HG03045 (cell line): ENCODE data around the gene ENTR1.

Experiments used
- ATAC-seq: cut with Tn5 transposase; IDR thresholded peaks from one replicate; pipeline ENCODE4 v1.9.1; 2021; ENCODE audit warnings: mild to moderate bottlenecking, moderate library complexity; ENCODE audit not compliant: unreplicated experiment

The ENTR1 gene, protein sequence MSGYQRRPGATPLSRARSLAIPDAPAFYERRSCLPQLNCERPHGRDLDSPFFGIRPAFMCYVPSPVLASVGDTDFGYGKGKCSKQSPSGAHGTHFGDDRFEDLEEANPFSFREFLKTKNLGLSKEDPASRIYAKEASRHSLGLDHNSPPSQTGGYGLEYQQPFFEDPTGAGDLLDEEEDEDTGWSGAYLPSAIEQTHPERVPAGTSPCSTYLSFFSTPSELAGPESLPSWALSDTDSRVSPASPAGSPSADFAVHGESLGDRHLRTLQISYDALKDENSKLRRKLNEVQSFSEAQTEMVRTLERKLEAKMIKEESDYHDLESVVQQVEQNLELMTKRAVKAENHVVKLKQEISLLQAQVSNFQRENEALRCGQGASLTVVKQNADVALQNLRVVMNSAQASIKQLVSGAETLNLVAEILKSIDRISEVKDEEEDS

DNA sequence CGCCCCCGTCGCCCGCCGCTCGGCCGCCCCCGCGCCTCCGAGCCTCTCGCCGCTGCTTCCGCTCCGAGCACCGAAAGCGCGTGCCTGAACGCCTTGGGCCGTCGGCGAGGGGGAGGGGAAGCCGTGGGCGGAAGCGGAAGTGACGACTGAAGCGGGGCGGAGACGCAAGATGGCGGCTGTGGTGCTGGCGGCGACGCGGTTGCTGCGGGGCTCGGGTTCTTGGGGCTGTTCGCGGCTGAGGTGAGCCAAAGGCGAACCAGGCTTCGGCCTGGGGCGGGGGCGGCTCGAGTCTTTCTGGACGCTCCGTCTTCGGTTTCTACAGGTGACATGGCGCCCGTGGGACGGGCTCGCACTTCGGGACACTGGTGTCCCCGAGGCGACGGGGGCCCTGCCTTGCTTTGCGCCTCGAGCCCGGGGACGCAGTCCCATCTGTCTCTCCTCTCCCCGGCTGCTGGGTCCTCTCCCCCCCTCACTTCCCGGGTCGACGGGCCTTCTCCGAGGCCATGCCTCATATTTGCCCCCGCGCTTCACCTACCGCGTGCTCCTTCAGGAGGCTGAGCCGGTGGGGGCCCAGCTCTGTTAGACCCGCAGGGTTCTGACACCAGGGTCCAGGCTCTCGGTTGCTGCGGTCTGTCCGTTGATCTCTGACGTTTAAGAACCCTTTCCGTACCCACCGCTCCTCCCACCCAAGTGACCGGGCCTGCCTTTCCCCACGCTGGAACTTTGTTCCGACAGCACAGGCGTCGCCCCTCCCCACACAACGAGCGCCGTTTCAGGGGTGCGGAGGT lies at the start of gene ENTR1, which contains the start of gene PMPCA:
TSS of gene ENTR1 (minus strand) at position 115 of the 788 bp plus-strand sequence. CDS start 217 bp downstream, outside the sequence.
TSS of gene PMPCA (plus strand) at position 159 of the 788 bp plus-strand sequence. CDS start at position 170, 11 bp downstream.
- peak; percentile 79 for ATAC-seq

DNA sequence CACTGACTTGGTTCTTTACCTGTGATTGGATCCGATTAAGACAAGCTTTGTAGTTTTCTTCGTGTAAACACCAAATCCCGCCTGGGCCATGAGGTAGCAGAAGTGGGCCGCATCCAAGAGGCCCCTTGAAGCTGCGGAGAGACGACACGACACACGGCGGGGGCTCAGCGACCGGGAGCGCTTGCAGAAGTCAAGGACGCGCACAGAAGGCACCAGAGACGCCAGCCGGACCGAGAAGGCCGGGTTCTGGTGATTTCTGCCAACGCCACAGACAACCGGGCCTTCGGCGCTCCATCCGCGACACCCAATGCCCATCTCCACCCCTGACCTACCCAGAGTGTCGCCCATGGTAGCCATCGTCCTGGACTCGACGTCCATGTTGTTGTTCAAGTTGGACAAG lies 49.0 kb upstream of the ENTR1 start:
- ATAC-seq, result no peak

DNA sequence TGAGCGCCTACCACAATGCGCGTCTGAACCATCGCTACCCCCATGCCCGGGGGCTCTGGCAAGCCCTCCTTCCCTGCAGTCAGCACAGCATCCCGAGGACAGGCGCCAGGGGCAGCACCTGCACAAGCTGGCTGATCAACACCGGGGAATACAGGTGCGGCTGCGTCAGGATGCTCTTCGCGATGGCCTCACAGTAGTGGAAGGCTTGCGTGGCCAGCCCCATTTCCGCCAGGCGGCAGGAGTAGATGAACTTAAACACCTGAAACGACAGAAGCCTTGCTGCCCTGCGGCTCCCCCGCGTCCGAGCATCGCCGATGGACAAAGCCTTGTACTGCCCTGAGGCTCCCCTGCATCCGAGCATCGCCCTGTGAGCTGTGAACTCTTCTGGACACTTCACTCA lies 46.9 kb upstream of the ENTR1 start:
- ATAC-seq, result no peak

DNA sequence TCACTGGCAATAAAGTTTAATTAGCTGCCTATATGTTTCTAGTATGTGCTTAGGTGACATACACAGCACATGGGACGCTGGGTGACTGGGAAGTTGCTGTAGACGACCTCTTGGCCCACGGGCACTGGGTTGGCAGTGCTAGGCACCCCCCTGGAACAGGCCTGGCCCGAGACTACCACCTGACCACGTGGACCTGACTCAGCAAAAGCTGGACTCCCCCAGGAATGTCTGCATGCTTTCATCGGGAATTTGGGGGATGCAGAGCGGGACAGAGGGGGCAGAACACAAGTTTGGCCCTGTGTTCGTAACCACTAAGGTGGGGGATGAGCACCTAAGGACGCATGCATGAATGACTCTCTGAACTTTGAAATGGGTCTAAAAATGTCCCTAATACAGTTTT lies 45.8 kb upstream of the ENTR1 start:
- ATAC-seq, result no peak

DNA sequence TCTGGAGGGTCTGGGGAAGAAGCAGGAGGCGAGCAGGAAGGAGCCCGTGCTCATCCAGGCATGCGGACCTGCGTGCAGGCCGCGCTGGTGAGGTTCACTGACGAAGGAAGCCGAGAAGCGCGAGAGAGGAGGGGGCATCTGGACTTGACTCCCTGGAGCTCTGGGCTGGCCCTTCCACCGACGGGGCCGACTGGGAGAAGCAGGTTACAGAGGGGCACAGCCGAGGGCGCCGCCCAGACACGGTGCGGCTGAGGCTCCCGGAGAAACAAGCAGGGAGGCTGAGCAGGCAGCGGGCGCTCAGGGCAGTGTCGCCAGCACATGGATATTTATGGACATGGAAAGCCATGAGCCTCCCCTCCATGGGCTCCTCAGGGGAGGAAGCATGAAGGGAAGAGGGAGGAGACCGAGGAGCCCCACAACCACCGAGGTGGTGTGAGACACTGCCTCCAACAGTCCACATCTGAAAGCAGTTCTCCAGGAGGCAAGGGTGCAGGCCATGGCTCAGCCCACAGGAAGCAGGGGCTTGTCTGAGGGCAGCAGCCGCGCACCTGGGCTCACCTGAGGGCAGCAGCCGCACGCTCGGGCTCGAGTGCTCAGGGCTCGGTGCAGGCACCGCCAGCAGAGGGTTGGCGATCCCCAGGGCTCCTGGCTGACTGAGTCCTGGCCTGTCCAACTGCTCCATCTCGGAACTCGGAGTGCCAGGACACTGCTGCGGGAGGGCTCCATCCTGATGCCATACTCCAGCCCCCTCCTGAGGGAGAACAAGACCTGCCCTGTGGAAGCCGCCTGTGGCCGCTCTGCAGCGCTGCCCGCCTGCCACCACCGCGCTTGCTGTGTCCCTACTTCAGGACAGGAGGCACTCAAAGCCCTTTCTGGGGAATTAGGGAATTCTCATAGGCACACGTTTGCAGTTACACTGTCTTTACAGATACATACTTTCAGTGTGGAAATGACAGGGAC lies 44.9 kb upstream of the ENTR1 start:
- ATAC-seq, result no peak

DNA sequence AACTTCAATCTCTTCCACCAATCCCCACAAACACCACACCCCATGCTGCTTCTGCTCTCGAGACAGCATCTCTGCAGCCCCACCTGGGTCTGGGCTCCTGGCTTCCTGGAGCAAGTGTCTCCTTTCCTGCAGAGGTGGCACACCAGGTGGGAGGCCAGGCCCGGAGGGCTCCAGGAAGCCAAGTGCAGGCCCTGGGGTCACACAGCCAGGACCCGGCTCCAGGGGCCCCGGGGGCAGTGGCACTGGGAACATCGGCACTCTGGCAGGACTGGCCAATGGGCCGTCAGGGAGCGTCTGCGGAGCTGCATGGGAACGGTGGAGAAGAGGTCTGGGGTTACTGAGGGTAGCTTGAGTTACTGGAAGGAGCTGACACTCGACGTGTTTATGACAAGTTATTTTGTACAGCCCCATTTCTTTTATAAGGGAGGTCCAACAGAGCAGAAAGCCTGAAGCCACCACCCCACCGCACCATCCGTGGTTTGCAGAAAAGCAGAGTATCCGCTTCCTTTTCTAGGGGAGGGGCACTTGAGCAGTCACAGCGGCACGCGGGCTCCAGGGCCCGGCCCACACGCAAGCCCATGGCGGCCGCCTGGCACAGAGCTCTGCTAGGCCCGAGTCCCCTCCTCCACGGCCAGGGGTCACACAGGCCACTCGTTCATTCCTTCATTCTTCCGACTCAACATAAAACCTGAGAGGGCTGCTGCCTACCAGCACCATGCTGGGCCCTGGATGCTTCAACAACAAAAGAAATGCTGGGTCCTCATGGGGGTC lies 43.8 kb upstream of the ENTR1 start:
- no peak for ATAC-seq

DNA sequence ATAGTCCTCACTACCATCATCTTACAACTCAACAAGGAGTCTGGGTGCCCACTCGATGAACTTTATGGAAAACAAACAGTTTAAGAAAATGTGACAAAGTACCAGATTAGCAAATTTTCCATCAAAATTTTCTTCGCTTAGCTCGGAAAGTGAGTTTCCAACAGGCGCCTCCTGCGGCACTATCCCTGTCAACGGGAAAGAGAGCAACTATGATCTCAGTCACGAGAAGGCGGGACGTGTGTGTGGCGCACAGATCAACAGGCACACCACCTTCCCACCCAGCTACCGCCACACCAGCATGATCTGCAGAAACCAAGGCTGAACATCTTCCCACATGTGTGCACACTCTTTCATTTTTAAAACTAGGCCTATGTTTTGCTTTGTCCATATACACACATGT lies 42.9 kb upstream of the ENTR1 start:
- ATAC-seq, result no peak

DNA sequence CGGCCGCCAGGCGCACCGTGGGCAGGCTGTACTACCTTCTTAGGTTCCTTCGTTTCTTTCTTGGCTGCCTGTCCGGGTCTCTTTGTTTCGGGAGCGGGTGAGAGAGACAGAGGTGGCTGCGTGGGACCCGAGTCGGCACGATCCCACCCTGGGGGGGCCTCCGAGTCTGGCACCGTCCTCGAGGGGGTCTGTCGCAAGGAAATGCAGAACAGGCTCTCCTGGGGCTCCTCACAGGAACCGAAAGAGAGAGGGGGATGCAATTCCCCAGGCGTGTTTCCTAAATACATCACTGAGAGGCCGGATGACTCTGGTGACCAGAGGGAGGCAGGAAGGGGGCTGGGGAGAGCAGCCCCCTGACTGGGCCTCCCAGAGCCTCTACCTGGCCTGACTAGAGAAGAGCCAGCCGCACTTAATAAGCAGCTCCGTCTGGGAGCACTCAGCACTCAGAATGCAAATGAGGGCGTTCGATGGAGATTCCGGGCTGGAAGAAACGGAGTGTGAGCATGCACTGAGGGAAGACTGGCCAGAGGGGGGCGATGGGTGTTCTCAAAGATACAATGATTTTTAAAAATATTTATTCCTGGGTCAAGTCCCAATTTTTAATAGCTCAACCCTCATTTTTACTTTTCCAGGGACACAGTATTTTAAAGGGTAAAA lies 40.9 kb upstream of the ENTR1 start:
- no peak for ATAC-seq

DNA sequence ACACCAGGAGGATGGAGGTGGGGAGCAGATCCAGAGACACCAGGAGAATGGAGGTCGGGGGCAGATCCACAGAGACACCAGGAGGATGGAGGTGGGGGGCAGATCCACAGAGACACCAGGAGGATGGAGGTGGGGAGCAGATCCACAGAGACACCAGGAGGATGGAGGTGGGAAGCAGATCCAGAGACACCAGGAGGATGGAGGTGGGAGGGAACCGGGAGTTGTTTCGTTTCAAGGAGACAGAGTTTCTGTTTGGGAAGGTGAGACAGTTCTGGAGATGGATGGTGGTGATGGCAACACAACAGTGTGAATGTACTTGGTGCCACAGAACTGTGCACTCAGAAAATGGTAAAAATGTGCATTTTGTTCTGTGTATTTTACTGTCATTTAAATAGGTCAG lies 38.2 kb upstream of the ENTR1 start:
- ATAC-seq, result no peak

DNA sequence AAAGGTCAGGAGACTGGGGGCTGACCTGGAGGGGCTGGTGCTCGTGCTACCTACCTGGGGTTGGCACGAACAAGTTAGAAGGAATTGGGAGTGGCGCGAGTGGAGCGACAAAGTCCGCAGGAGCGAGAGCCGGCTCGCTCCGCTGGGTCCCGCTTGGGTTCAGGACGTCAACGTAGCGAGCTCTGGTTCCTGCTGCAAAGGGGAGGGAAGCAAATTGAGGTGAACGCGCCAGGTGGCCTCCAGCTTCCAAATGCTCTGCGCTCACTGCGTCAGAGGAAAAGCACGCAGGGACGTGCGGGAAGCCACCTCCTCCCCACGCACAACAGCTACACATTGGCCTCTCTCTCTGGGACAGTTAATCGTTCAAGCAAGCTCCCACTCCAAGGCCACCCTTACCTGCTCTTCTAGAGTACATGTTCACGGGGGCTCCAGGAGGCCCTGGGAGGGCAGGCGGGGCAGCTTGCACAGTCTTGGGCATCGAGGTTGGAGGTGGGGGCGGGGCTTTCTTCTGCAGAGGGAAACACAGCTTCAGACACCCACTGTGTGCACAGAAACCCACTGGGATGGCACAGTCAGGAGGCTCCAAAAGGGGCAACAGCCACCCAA lies 36.9 kb upstream of the ENTR1 start:
- no peak for ATAC-seq

DNA sequence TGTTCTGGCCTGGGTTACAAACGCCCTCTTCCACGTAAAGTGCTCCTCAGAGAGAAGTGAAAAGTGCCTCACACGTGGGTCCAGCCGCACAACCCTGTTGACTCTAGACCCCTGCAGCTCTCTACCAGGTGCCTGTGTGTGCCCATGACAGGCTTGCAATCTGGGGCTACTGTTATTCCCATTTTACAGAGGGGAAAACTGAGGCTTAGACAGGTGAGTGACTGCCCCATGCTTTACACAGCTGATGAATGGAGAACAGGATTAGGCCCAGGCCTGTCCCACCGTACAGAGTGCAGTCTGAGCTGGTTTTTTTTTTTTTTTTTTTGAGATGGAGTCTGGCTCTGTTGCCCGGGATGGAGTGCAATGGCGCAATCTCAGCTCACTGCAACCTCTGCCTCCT lies 35.4 kb upstream of the ENTR1 start:
- no peak for ATAC-seq

DNA sequence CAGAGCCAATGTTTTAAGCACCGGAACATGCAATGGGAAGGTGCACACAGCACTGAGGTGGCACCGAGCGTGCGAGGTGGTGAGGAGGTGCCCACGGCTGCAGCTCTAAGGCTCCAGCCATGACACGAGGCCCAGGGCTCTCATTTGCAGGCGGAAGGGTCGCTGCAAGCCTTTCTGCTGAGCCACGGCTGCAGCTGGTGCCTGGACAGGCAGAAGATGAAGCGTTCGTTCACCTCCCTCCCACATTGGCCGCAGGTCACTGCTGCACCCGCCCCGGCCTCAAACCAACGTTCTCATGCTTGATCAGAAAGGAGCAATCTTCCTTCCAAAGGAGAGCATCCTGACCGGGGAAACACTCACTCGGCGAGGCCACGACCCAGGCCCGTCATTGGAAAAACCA lies 33.7 kb upstream of the ENTR1 start:
- no peak for ATAC-seq

DNA sequence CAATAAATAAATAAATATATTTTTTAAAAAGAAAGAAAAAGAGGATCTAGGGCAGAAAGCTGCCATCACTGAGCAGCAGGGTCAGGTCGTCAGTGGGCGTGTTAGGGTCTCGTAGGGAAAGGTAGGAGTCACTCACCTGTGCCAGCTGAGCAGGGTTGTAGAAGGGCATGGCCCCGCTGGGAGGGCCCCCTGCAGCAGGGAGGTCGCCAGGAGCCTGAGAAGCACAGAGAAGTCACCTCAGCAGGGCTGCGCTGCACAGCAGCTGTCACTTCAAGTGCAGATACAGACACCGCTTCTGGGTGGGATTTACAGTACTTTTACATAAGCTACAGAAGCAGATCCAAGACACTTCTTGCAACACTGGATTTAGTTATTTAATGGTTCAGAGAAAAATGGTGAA lies 33.3 kb upstream of the ENTR1 start:
- no peak for ATAC-seq

DNA sequence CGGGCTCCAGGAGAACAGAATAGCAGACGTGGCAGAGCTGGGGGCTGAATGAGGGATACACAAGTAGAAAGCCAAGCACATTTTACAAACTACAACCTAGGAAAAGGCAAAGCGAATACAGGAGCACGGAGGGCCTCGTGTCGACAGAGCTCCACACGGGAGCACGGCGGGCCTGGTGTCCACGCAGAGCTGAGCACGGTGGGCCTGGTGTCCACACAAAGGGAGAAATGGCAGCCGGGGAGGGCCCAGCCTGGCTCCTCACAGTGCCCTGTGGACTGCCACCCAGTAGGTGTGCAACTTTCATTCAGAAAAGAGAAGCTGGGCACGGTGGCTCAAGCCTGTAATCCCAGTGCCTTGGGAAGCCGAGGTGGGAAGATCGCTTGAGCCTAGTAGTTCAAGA lies 32.7 kb upstream of the ENTR1 start:
- no peak for ATAC-seq

DNA sequence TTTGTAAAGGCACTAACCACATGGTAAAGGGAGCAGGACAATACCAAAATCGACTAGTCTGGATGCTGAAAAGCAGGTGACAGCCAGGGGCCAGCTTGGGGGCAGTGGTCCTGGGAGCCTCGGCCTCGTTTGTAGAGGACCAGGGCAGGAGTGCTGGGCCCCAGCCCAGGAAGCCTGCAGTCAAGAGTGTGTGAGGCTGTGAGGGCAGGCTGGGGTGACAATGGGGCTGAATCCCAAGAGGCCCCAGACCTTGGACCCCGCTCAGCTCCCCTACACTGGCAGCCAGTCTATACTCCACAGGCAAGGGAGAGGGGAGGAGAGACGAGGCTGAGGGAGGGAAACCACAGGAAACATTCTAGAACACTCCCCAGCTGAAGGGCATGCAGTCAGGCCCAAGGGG lies 31.9 kb upstream of the ENTR1 start:
- no peak for ATAC-seq

DNA sequence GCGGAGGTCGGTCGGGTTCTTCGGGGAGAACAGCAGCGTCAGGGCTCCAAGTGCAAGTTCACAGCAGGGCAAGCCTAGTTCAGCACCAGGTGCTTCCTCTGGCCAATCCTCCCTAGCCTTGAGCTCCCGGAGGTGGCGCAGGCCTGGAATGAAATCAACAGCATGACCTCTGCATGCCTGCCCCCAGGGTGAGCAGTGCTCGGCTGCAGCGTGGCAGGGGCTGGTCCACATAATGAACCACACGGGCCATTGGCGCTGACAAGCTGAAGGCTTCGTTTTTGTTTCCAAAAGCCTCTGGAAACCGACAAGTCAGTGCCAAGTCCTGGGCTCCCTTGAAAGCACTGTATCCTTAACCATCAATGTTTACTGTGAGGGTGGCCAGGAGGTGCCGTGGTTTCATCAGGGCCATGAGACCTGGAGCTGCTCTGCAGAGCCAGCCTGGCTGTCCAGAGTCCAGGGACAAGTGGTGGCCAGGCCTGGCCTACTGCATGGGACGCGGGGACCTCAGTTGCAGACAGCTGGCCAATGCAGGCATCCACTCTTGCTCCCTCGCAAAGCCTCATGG lies 31.3 kb upstream of the ENTR1 start:
- no peak for ATAC-seq

DNA sequence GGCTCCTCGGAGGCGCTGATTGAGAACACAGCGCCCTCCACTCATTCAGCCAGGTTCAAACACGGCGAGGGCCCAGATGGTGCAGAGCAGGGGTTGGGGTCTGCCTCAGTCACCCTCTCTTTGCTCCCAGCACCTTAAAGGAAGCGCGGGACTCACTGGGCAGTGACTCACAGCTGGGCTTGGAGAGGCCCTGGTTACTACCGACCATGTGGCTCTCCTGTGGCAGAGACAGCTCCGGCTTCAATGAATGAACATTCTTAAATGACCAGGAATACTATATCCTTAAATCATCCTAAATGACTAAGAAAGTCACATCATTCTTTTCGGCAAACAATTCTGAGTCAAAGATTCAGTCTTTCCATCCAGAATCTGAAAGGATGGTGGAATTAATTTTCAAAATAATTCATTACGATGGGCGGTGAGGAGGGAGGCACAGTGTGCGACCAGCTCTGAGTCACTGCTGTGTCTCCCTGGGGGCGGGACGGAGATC lies 30.8 kb upstream of the ENTR1 start:
- ATAC-seq, result no peak

DNA sequence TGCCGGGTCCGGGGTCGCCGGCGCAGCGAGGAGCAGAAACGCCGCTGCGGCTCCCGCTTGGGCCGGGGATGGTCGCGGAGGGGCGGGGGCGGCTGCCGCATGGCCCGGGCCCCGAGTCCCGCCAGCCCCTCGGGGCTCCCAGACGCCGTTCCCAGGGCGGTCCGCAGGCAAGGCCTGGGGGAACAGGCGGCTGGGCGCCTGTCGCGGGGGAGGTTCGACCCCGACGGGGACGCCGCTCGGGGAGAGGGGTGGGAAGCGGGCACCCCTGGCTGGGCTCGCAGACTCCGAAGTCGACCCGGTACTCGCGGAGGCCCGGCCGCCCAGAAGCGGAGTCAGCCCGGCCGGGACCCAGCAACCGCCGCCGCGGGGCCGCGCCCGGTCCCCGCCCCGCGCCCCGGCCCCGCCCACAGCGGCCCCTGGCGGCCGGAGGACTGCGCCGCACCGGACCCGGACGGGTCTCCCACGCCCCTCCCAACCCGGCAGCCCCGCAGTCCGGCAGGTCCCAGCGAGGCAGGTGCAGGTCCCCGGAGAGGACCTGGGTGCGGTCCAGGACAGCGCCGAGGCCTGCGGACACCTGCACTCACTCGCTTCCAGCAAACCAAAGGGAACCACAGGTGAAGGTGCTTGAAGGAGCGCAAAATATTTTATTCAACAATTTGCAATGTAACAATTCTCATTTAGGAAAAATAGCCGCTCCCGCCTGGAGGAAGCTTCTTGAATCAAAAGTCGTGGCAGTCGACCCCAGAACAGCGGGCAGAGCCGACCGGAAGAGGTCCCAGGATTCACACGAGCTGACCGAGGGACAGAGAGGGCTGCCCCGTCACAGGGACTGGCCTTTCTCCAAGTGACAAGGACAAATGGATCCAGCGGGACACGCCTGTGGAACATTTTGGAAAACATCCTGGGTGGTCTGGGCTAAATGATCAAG lies 29.3 kb upstream of the ENTR1 start, which contains the start of gene INPP5E:
TSS of gene INPP5E (minus strand) at position 365 of the 928 bp plus-strand sequence. CDS start 426 bp downstream, outside the sequence.
- peak; percentile 64 for ATAC-seq
